ENCODE measurements around the gene ACSF2.

DNA sequence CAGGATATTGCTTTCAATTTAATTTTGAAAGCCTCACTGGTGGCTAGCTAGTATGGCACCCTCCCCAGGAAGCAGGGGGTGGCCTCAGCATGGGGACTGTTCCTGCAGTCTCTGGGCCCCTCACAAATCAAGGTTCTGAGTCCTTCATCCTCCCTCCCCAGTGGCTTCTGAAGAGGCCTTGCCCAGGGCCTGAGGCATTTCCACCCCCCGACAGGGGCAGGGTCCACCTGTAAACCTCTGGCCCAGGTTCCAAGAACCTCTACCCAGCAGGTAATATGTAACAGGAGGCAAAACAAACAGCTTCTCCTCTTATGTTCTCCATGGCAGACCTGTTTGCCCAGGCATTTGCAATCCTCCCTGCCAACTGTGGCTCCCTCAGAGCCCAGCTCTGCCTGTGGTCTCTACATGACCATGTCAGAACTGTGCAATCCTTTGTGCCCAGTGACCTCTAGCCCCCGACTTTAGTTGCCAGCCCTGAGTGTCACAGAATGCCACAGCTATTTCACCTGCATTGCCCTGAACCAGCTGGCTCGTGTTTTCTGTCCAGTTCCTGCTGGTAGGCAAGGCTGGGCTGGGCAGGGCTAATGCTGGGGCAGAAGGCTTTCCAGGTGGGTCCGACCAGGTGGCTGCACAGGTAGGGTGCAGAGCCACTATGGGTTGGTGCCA is 14.3 kb downstream of the ACSF2 start:
- TF ChIP-seq POLR2AphosphoS5 (IDR thresholded peaks at IDR 0.05; ENCODE audit: low read depth, low read length) (no peak), POLR2A (IDR thresholded peaks at IDR 0.05; ENCODE audit: low read depth, low read length) (no peak), SPI1 (IDR thresholded peaks at IDR 0.05; ENCODE audit: low read depth, low read length) (no peak), TAF1 (IDR thresholded peaks at IDR 0.05; ENCODE audit: low read depth, low read length) (no peak), PAX5 (IDR thresholded peaks at IDR 0.05; ENCODE audit: insufficient read depth, low read length, severe bottlenecking) (no peak)

Data from GM12891 (cell line).